IPS-18a (cell line): ENCODE measurements around the gene CCDC40.
"Not testable (repeated sequence)": the region's sequence is repeated elsewhere in the genome, so short reads cannot be mapped to it uniquely, and the experiment has no call there.

Source experiments
- H3K27ac ChIP-seq: one replicate; pipeline ENCODE4 v1.5.1; 2013; ENCODE audit warnings: low read length
- H3K27me3 ChIP-seq: one replicate; pipeline ENCODE4 v1.6.1; 2013; ENCODE audit warnings: mild to moderate bottlenecking, low read length; ENCODE audit not compliant: control insufficient read depth, insufficient read depth
- H3K36me3 ChIP-seq: one replicate; pipeline ENCODE4 v1.6.1; 2013; ENCODE audit warnings: low read depth, low read length; ENCODE audit not compliant: control insufficient read depth
- H3K4me1 ChIP-seq: one replicate; pipeline ENCODE4 v1.6.1; 2013; ENCODE audit warnings: low read depth, low read length; ENCODE audit not compliant: control insufficient read depth
- H3K4me3 ChIP-seq: one replicate; pipeline ENCODE4 v1.5.1; 2013; ENCODE audit warnings: low read length
- H3K9ac ChIP-seq: one replicate; pipeline ENCODE4 v1.6.1; 2013; ENCODE audit warnings: mild to moderate bottlenecking, low read length, moderate library complexity
- H3K9me3 ChIP-seq: one replicate; pipeline ENCODE4 v1.6.1; 2013; ENCODE audit warnings: low read depth, low read length; ENCODE audit not compliant: control insufficient read depth

The CCDC40 gene

GRCh38 chr17:80082403-80083135 lies 46.1 kb downstream of the CCDC40 start:
- no peak overlapping the region for H3K9ac ChIP-seq
- no peaks in the 10 kb centered on the region for H3K4me1 ChIP-seq
- no peak overlapping the region for H3K4me3 ChIP-seq
- no peaks in the 10 kb centered on the region for H3K36me3 ChIP-seq
- no peaks in the 10 kb centered on the region for H3K9me3 ChIP-seq
- H3K27me3 ChIP-seq, result no peaks in the 10 kb centered on the region
- no peak overlapping the region for H3K27ac ChIP-seq

DNA sequence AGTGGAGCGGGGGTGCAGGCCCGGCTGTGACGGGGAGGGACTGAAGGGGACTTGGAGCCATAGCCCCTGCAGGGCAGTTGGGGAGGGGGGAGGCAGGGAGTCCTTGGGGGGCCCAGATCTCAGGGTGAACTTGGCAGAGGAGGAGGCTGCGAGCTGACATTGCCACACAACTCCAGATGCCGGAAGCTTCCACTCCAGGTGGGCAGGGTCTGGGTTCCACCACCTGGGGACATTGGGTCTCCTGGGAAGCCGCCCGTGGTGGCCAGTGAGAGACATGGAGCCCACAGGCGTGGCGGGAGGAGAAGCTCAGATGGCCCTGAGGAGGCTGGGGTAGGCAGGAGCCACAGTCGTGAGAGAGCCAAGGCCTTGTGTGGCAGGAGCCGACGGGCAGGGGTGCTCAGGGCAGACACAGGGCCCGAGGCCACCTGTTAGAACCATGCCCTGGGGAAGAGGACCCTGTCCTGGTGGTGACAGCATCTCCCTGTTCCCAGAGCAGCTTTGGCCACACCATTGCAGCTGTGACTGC lies 46.8 kb downstream of the CCDC40 start:
- no peaks in the 10 kb centered on the region for H3K9me3 ChIP-seq
- H3K27ac ChIP-seq, result no peak overlapping the region
- H3K9ac ChIP-seq, result no peak overlapping the region
- no peaks in the 10 kb centered on the region for H3K36me3 ChIP-seq
- no peak overlapping the region for H3K4me3 ChIP-seq
- H3K4me1 ChIP-seq, result no peaks in the 10 kb centered on the region
- H3K27me3 ChIP-seq, result no peaks in the 10 kb centered on the region

- Histone ChIP-seq H3K4me3 (no peak overlapping the region), H3K9ac (no peak overlapping the region), H3K27ac (no peak overlapping the region), H3K27me3 (no peaks in the 10 kb centered on the region), H3K9me3 (no peaks in the 10 kb centered on the region), H3K4me1 (no peaks in the 10 kb centered on the region), H3K36me3 (no peaks in the 10 kb centered on the region)
These were observed 48.3 kb downstream of the CCDC40 start for GRCh38 chr17:80084773-80085172.

GRCh38 chr17:80086081-80086480 lies 49.6 kb downstream of the CCDC40 start:
- H3K27me3 ChIP-seq, result no peaks in the 10 kb centered on the region

GRCh38 chr17:80086616-80087015 lies 50.2 kb downstream of the CCDC40 start:
- Histone ChIP-seq H3K27me3 (no peaks in the 10 kb centered on the region), H3K4me1 (no peaks in the 10 kb centered on the region)

More at GRCh38 chr17:80086081-80086480, 49.6 kb downstream of the CCDC40 start:
- Histone ChIP-seq H3K36me3 (no peaks in the 10 kb centered on the region), H3K9me3 (no peaks in the 10 kb centered on the region), H3K4me3 (no peak overlapping the region), H3K9ac (no peak overlapping the region), H3K4me1 (no peaks in the 10 kb centered on the region), H3K27ac (no peak overlapping the region)

DNA sequence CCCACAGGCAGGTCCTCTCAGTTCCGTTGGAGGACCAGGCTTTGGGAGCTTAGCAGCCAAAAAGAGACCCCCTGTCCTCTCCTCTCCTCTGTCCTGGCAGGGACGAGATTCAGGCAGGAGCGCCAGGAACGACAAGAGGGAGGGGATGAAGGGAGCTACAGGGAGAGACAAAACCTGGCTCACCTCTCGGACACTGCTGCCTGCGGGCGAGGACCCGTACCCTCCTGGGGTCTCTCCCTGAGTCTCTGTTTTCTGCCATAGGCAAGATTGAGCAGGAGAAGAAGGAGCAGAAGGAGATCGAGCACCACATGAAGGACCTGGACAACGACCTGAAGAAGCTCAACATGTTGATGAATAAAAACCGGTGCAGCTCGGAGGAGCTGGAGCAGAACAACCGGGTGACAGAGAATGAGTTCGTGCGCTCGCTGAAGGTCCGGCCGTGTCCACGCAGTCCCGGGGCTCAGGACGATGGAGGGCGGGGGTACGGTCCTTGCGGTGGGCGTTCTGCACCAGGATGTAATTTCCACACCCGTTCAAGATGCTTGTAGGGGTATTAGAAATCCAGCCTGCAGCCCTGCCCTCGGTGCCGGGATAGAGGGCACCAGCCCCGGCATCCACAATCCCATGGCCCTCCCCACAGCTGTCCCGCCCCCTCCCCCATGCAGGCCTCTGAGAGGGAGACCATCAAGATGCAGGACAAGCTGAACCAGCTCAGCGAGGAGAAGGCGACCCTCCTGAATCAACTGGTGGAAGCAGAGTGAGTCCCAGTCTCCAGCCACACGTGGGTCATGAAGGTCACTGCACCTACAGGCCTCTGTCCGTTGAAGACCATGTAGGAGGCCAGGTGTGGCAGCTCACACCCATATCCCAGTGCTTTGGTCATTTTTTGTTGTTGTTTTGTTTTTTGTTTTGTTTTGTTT lies 51.2 kb downstream of the CCDC40 start:
- no peaks in the 10 kb centered on the region for H3K27me3 ChIP-seq
- H3K36me3 ChIP-seq, result no peaks in the 10 kb centered on the region
- H3K27ac ChIP-seq, result no peak overlapping the region
- no peak overlapping the region for H3K4me3 ChIP-seq
- H3K9me3 ChIP-seq, result no peaks in the 10 kb centered on the region
- no peak overlapping the region for H3K9ac ChIP-seq
- no peaks in the 10 kb centered on the region for H3K4me1 ChIP-seq

More at GRCh38 chr17:80086616-80087015, 50.2 kb downstream of the CCDC40 start:
- no peaks in the 10 kb centered on the region for H3K9me3 ChIP-seq
- H3K9ac ChIP-seq, result no peak overlapping the region
- H3K36me3 ChIP-seq, result no peaks in the 10 kb centered on the region
- no peak overlapping the region for H3K4me3 ChIP-seq
- H3K27ac ChIP-seq, result no peak overlapping the region

- Histone ChIP-seq H3K27me3 (no peaks in the 10 kb centered on the region), H3K4me3 (no peak overlapping the region), H3K9me3 (no peaks in the 10 kb centered on the region), H3K9ac (no peak overlapping the region), H3K36me3 (no peaks in the 10 kb centered on the region), H3K27ac (no peak overlapping the region), H3K4me1 (no peaks in the 10 kb centered on the region)
These were observed 53.3 kb downstream of the CCDC40 start for GRCh38 chr17:80089762-80090161.

DNA sequence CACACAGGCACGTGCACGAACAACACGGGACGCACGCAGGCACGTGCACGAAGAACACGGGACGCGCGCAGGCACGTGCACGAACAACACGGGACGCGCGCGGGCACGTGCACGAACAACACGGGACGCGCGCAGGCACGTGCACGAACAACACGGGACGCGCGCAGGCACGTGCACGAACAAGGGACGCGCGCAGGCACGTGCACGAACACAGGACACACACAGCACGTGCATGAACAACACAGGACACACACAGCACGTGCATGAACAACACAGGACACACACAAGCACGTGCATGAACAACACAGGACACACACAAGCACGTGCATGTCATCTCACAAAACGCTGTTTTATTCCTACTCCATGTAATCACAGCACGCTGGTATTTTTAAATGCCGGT lies 53.7 kb downstream of the CCDC40 start:
- not testable (repeated sequence) for H3K36me3 ChIP-seq, H3K27me3 ChIP-seq, H3K4me1 ChIP-seq, H3K27ac ChIP-seq, H3K9ac ChIP-seq, H3K9me3 ChIP-seq, H3K4me3 ChIP-seq

DNA sequence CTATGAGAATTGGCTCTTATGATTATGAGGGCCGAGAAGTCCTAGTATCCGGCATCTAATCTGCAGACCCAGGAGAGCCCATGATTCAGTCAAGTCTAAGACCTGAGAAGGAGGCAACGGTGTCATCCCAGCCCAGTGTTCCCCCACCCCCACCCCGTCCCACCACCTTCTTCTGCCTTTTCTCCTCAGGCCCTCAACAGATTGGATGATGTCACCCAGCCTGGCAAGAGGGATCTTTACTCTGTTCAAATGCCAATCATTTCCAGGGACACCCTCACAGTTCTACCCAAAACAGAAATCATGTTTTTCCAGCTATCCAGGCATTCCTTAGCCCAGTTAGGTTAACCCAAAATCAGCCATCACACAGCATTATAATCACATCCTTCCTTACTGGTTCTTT lies 54.9 kb downstream of the CCDC40 start:
- no peak overlapping the region for H3K4me3 ChIP-seq
- H3K9ac ChIP-seq, result no peak overlapping the region
- no peaks in the 10 kb centered on the region for H3K9me3 ChIP-seq
- no peaks in the 10 kb centered on the region for H3K36me3 ChIP-seq
- H3K27ac ChIP-seq, result no peak overlapping the region
- H3K4me1 ChIP-seq, result no peaks in the 10 kb centered on the region
- no peaks in the 10 kb centered on the region for H3K27me3 ChIP-seq

DNA sequence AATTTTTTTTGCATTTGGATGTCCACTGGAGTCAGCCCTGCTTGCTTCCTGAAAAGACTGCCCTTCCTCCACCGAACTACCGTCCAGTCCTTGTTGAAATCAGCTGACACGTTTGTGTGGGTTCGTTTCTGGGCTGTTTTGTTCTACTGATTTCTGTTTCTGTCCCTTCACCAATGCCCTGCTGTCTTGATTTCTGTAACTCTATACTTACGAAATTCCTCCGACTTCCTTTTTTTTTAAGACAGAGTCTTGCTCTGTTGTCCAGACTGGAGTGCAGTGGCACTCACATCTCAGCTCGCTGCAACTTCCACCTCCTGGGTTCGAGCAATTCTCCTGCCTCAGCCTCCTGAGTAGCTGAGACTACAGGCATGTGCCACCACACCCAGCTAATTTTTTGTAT lies 56.5 kb downstream of the CCDC40 start:
- H3K27me3 ChIP-seq, result no peaks in the 10 kb centered on the region
- no peaks in the 10 kb centered on the region for H3K36me3 ChIP-seq
- H3K9me3 ChIP-seq, result no peaks in the 10 kb centered on the region
- no peaks in the 10 kb centered on the region for H3K4me1 ChIP-seq
- H3K9ac ChIP-seq, result no peak overlapping the region
- H3K4me3 ChIP-seq, result no peak overlapping the region
- H3K27ac ChIP-seq, result no peak overlapping the region

DNA sequence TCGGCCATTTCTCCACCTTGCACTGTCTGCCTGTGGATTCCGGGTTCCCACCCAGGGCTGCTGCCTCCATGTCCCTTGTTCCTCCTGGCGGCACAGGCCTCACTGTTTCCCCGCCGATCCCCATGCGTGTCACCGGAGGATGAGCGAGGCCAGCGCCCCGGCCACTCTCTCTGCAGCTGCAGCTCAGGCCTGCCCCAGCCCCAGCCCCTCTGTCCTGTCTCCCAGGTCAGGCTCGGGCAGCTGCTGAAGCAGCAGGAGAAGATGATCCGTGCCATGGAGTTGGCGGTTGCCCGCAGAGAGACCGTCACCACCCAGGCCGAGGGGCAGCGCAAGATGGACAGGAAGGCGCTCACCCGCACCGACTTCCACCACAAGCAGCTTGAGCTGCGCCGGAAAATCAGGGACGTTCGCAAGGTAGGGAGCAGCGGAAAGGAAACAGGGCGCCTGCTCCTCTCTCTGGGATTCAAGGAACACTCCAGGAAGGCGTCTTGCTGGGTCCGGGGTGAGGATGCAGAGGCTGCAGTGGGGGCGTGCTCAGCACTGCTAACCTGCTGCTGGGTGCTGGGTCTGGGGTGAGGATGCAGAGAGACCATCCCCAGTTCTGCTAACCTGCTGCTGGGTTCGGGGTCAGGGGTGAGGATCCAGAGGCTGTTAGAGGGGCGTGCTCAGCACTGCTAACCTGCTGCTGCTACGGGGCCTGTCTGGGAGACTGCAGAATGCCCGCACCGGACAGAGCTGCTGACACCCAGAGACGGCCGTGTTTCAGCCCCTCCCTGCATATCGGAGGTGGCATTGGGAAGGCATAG lies 58.8 kb downstream of the CCDC40 start:
- no peaks in the 10 kb centered on the region for H3K9me3 ChIP-seq
- H3K27me3 ChIP-seq, result peaks cover 3% of the 10 kb centered on the region

More for the DNA sequence above, 58.8 kb downstream of the CCDC40 start:
- no peak overlapping the region for H3K4me3 ChIP-seq
- no peaks in the 10 kb centered on the region for H3K36me3 ChIP-seq
- H3K9ac ChIP-seq, result no peak overlapping the region
- no peaks in the 10 kb centered on the region for H3K4me1 ChIP-seq
- no peak overlapping the region for H3K27ac ChIP-seq
